Liver (tissue), 3 donors: Measurements from ENCODE around the gene ACP7.

Source experiments
- ATF3 ChIP-seq: IDR thresholded peaks from 2 replicates; pipeline ENCODE4 v1.6.1; 2016; ENCODE audit warnings: antibody characterized with exemption
- CTCF ChIP-seq: fragments of 150-350 bp; IDR thresholded peaks from 2 replicates; pipeline ENCODE4 v1.5.1; 2017; ENCODE audit warnings: improper control_type of control experiment, low read depth, low read length; ENCODE audit not compliant: missing input control
- REST ChIP-seq: IDR thresholded peaks from 2 replicates; pipeline ENCODE4 v1.6.1; 2016; ENCODE audit warnings: antibody characterized with exemption, mild to moderate bottlenecking
- donor health status: healthy.
- donor health status: healthy.

- TF ChIP-seq CTCF (no peak), REST (no peak), ATF3 (no peak)
Measured at GRCh38 chr19:39125554-39126311, 41.6 kb downstream of the ACP7 start, which contains the start of gene PAK4.
